Spinal cord (tissue), 10 donors: ENCODE results near the gene PGAM5. TPM values are rescaled to one million over a fixed set of nuclear protein-coding genes. Genes with fewer than 3 reads are reported as not detected.
A peak's percentile ranks its signal among the peaks of the same experiment; 100 is the strongest.

Experiments
- DNase-seq, 6 donors: peaks; one replicate each; pipeline versions ENCODE4 v3.0.0 to v3.0.0-alpha.2; 2013 to 2015; ENCODE audit warnings: low spot score in 6 of 6, low read depth in 4 of 6
- H3K27ac ChIP-seq: one replicate; pipeline ENCODE4 v1.5.1; 2013; ENCODE audit warnings: low read depth, low read length, control low read depth
- H3K27me3 ChIP-seq: one replicate; pipeline ENCODE4 v1.6.1; 2013; ENCODE audit warnings: low read length; ENCODE audit not compliant: control insufficient read depth, insufficient read depth
- H3K36me3 ChIP-seq: one replicate; pipeline ENCODE4 v1.6.1; 2013; ENCODE audit warnings: low read length; ENCODE audit not compliant: control insufficient read depth, insufficient read depth
- H3K4me1 ChIP-seq: one replicate; pipeline ENCODE4 v1.6.1; 2013; ENCODE audit warnings: low read length; ENCODE audit not compliant: control insufficient read depth, insufficient read depth
- H3K4me3 ChIP-seq: one replicate; pipeline ENCODE4 v1.5.1; 2013; ENCODE audit warnings: low read depth, low read length, control low read depth
- H3K9me3 ChIP-seq: one replicate; pipeline ENCODE4 v1.6.1; 2013; ENCODE audit warnings: low read length; ENCODE audit not compliant: control insufficient read depth, insufficient read depth
- WGBS: methylation state at CpG from one replicate; pipeline ENCODE4 v1.1.5; 2013; ENCODE audit warnings: missing lambda C conversion rate; ENCODE audit not compliant: insufficient coverage; 5-methylcytosine and 5-hydroxymethylcytosine counted together
- polyA plus RNA-seq, 2 donors: library from polyadenylated mRNA; unstranded; fragments of 120-200 nt; gene quantifications; one replicate each; pipeline ENCODE4 v1.2.1, GENCODE V29; 2013; ENCODE audit not compliant: insufficient read length in 2 of 2
- total RNA-seq, 2 donors: library from RNA; depleted of rRNA in 1 of 2; stranded (reverse); fragments of 120-200 nt in 1 of 2; fragments of >200 nt in 1 of 2; gene quantifications; one replicate each; pipeline versions ENCODE4 v1.2.3 to v1.2.4, GENCODE V29; 2013 to 2014
- donor health status: healthy.

PGAM5 gene
- total and polyA plus RNA-seq, 4 donors, result 19.9 to 34.8 (median 28.3) TPM

DNA sequence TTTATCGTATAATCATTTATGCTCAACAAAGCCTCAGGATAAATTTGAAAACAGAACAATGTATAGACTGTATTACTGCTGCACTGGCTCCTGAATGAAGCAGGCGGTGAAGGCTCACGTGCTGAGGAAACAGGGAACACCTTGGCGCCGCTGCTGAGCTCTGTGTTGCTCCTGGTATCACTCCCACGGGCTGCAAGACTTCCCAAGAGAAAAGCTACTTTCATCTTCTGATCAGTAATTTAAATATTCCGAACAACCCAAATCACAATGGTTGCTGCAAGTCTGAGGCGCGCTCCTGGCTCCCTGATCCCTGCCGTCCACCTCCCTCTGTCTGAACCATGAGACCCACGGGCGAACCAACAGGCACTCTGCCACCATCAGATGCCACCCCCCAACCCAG lies 15.7 kb downstream of the PGAM5 start:
- H3K9me3 ChIP-seq, result no peaks in the 10 kb centered on the region
- H3K4me3 ChIP-seq, result no peak overlapping the region
- WGBS, result 95% methylated on average over 10 of the region's 12 CpGs
- H3K27ac ChIP-seq, result no peak overlapping the region
- DNase-seq, result no peak
- peaks cover 4% of the 10 kb centered on the region for H3K4me1 ChIP-seq
- no peaks in the 10 kb centered on the region for H3K27me3 ChIP-seq
- peaks cover 89% of the 10 kb centered on the region for H3K36me3 ChIP-seq

DNA sequence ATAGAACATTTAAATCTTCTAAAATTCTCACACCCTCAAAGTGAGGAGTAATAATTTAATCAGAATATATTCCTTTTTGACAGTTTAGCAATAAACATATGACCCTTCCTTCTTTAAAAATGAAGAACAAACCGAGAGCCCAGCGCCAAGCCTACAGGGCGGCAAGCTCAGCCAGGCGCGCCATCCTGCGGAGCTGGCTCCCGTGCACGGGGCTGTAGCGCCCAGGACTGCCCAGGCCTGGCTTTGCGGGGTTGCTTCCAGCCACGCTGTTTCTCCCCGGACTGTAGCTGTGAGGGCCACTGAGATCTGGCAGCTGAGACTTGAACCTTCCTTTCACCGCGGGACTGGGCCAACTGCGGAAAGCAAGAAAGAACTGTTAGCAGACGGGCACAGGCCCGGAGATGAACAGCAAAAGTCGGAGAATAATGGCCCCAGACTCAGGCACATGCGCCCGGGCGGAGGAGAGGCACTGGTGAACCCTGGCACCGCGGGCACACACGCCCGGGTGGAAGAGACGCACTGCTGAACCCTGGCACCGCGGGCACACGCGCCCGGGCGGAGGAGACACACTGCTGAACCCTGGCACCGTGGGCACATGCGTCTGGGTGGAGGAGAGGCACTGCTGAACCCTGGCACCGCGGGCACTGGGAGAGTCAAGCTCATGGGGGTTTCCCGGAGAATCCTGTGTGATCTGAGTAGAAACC lies 16.6 kb downstream of the PGAM5 start:
- Histone ChIP-seq H3K4me1 (peaks cover 4% of the 10 kb centered on the region), H3K4me3 (no peak overlapping the region), H3K9me3 (no peaks in the 10 kb centered on the region), H3K27me3 (no peaks in the 10 kb centered on the region), H3K27ac (no peak overlapping the region), H3K36me3 (peaks cover 88% of the 10 kb centered on the region)
- DNase-seq, result no peak
- 94% methylated on average over 37 of the region's 37 CpGs for WGBS

DNA sequence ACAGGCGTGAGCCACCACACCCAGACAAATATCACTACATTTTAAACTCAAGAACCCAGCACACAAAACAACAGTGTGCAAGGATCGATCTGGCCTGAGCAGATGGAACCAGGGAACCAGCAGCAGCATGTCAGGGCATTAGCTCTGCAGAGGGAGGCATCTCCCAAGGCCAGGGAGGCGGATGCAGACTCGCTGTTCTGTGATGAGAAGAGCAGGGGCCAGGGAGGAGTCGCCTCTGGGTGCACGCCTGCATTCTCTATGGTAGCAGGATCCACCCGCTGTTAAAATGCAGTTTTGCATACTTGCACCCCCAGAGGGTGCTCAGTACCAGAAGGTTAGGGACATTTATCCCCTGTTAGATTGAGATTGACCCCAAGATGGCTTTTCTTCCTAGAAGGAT lies 17.9 kb downstream of the PGAM5 start:
- 100% methylated on average over 6 of the region's 7 CpGs for WGBS
- Histone ChIP-seq H3K9me3 (no peaks in the 10 kb centered on the region), H3K36me3 (peaks cover 83% of the 10 kb centered on the region), H3K4me3 (no peak overlapping the region), H3K27me3 (no peaks in the 10 kb centered on the region), H3K4me1 (no peaks in the 10 kb centered on the region), H3K27ac (no peak overlapping the region)
- no peak for DNase-seq

DNA sequence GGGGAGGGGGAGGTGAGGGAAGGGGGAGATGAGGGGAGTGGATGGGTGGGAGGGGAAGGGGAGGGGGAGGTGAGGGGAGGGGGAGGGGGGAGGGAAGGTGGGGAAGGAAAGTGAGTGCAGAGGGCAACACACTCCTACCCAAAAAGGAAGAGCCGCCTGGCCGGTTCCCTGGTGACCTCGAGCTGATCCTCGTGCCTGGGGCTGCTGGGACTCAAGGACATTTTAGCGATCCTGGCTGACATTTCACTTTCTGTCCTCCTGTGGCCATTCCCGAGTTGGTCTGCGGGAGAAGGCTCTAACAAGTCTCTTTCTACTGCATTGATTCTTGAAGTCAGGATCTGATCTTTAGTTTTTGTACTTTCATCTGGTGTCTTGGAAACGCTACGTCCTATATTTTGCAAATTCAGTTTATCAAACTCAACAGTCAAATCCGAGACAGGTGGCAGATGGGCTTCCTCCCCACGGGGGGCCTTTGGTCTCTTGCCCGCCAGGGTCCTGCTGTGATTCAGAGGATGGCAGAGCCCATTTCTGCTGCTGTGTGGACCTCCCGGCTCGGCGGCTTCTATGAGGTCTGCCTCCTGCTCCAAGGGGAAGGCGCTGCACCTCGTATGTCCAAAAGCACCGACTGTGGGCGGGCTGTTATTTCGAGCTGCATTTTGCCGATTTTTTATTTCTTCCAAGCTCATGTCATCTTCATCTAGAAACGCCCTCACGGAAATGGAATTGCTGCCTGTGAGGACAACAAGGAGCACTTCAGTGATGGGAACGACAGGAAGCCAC lies 19.1 kb downstream of the PGAM5 start:
- H3K4me3 ChIP-seq, result no peak overlapping the region
- WGBS, result 86% methylated on average over 22 of the region's 24 CpGs

DNA sequence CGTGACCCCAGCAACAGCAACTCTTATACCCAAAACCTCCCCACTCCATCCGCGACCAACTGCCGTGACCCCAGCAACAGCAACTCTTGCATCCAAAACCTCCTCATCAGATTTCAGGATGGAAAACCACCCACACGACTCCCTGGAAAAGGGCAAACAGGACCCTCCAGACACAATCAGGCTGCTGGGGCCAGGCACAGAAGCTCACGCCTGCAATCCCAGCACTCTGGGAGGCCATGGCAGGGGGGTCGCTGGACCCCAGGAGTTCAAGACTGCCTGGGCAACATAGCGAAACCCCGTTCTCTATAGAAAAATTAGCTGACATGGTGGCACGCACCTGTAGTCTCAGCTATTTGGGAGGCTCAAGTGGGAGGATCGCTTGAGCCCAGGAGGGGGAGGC lies 19.7 kb downstream of the PGAM5 start:
- WGBS, result over 99% methylated on average over 10 of the region's 11 CpGs
- peaks cover 3% of the 10 kb centered on the region for H3K4me1 ChIP-seq
- H3K9me3 ChIP-seq, result no peaks in the 10 kb centered on the region
- no peak overlapping the region for H3K4me3 ChIP-seq
- H3K27ac ChIP-seq, result no peak overlapping the region
- no peaks in the 10 kb centered on the region for H3K27me3 ChIP-seq
- no peak for DNase-seq
- peaks cover 84% of the 10 kb centered on the region for H3K36me3 ChIP-seq

More for the DNA sequence above, 19.1 kb downstream of the PGAM5 start:
- no peak overlapping the region for H3K27ac ChIP-seq
- peaks cover 3% of the 10 kb centered on the region for H3K4me1 ChIP-seq
- H3K9me3 ChIP-seq, result no peaks in the 10 kb centered on the region
- no peak for DNase-seq
- no peaks in the 10 kb centered on the region for H3K27me3 ChIP-seq
- H3K36me3 ChIP-seq, result peaks cover 84% of the 10 kb centered on the region

- H3K9me3 ChIP-seq, result no peaks in the 10 kb centered on the region
- H3K4me1 ChIP-seq, result peaks cover 3% of the 10 kb centered on the region
- H3K36me3 ChIP-seq, result peaks cover 88% of the 10 kb centered on the region
- H3K4me3 ChIP-seq, result no peak overlapping the region
- H3K27ac ChIP-seq, result no peak overlapping the region
- 94% methylated on average over 15 of the region's 17 CpGs for WGBS
- H3K27me3 ChIP-seq, result no peaks in the 10 kb centered on the region
- DNase-seq, result no peak
Measured at GRCh38 chr12:132731574-132731973, 20.9 kb downstream of the PGAM5 start.

GRCh38 chr12:132734206-132734605 lies 23.6 kb downstream of the PGAM5 start:
- Histone ChIP-seq H3K36me3 (peaks cover 88% of the 10 kb centered on the region), H3K4me1 (peaks cover 3% of the 10 kb centered on the region), H3K9me3 (no peaks in the 10 kb centered on the region), H3K27me3 (no peaks in the 10 kb centered on the region), H3K4me3 (no peak overlapping the region), H3K27ac (peak overlapping the region; percentile 35)
- DNase-seq, result peak in 4 of 6 donors; percentile 6 to 64 (median 10)
- 69% methylated on average over 8 of the region's 10 CpGs for WGBS

DNA sequence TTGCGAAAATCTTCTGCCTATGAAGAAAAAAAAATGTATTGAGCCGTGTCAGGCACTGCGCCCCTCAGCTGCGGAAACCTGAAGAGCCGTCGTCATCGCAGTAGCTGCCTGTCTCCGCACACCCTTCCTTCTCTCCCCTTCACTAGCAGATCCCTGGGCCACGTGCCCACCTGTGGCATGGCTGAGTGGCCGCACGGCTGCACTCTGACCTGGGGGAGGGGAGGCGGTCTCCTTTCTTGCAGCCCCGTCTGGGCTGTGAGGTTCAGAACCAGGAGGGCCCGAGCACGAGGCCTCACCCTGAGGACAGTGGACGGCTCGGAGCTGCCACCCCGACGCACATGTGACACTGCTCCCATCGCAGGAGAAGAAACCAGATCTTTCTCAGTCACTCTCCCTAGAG lies 24.9 kb downstream of the PGAM5 start:
- no peaks in the 10 kb centered on the region for H3K27me3 ChIP-seq
- no peak overlapping the region for H3K27ac ChIP-seq
- H3K4me3 ChIP-seq, result no peak overlapping the region
- H3K4me1 ChIP-seq, result peaks cover 3% of the 10 kb centered on the region
- 77% methylated on average over 12 of the region's 20 CpGs for WGBS
- peaks cover 88% of the 10 kb centered on the region for H3K36me3 ChIP-seq
- no peaks in the 10 kb centered on the region for H3K9me3 ChIP-seq
- no peak for DNase-seq

DNA sequence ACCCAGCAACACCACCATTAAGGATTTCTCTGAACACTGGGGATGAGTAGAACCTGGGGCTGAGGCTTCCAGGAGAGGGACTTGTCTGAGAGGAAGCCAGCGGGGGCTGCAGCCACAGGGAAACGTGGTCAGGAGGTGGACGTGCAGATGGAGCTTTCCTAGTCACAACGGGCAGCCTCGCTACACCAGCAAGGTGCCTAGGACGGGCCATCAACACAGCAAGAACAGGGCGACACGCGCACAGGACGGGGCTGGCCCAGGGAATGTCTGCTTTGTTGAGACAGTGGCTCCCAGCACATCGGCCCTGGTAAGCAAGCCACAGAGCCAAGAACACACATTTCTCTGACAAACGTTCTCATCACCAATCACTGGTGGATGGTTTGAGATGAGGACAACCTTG lies 25.7 kb downstream of the PGAM5 start:
- H3K27ac ChIP-seq, result no peak overlapping the region
- WGBS, result 97% methylated on average over 11 of the region's 12 CpGs
- H3K27me3 ChIP-seq, result no peaks in the 10 kb centered on the region
- H3K4me1 ChIP-seq, result peaks cover 3% of the 10 kb centered on the region
- H3K9me3 ChIP-seq, result no peaks in the 10 kb centered on the region
- no peak for DNase-seq
- H3K36me3 ChIP-seq, result peaks cover 88% of the 10 kb centered on the region
- H3K4me3 ChIP-seq, result no peak overlapping the region

DNA sequence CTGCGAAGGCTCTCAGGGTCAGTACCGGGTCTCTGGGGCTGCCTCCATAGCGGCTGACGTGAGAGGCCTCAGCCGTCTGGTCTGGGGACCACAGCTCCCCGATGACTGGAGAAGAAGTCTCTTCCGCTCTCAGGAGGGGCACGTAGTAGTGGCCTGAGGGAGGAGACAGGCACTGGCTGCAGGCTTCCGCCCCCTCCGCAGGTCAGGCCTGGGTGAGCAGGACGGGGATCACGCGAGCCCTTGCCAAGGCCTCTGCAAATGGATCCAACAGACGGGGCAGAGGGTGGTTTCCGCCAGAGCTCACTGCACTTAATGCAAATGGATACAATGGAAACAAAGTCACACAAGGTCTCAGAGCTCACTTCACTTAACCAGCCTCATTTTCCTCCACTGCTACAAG lies 26.3 kb downstream of the PGAM5 start:
- no peak overlapping the region for H3K4me3 ChIP-seq
- 97% methylated on average over 13 of the region's 15 CpGs for WGBS
- no peak for DNase-seq
- no peaks in the 10 kb centered on the region for H3K9me3 ChIP-seq
- no peak overlapping the region for H3K27ac ChIP-seq
- H3K36me3 ChIP-seq, result peaks cover 85% of the 10 kb centered on the region
- peaks cover 3% of the 10 kb centered on the region for H3K4me1 ChIP-seq
- H3K27me3 ChIP-seq, result no peaks in the 10 kb centered on the region
